Keratinocyte (primary cell): ENCODE results near the gene ADGRF3. TPM values are rescaled to one million over a fixed set of nuclear protein-coding genes. Genes with fewer than 3 reads are reported as not detected.

ENCODE experiments used
- DNase-seq: peaks from one replicate; pipeline ENCODE4 v3.0.0-alpha.2; 2011; ENCODE audit warnings: low read depth, missing footprints, low spot score
- FAIRE-seq: peaks from 2 replicates; lab custom pipeline; 2011; peaks lifted over from hg19 to GRCh38; lab: Jason Lieb, UNC
- H2AFZ ChIP-seq: 2 replicates; pipeline ENCODE4 v1.6.0; 2012; ENCODE audit warnings: low read length, control low read depth, inconsistent platforms; ENCODE audit not compliant: control insufficient read depth
- H3K27ac ChIP-seq: 2 replicates; pipeline ENCODE4 v1.5.1; 2011; ENCODE audit warnings: low read length; ENCODE audit not compliant: control insufficient read depth, insufficient read depth
- H3K27me3 ChIP-seq: 3 replicates; pipeline ENCODE4 v1.6.0; 2011; ENCODE audit warnings: low read length; ENCODE audit not compliant: control insufficient read depth, insufficient read depth; ENCODE audit errors: extremely low read depth
- H3K36me3 ChIP-seq, 2 experiments: 2 replicates in 1 of 2; 3 replicates in 1 of 2; pipeline ENCODE4 v1.5.1; 2011; ENCODE audit warnings: low read length in 2 of 2, mild to moderate bottlenecking in 1 of 2; ENCODE audit not compliant: control insufficient read depth in 2 of 2, insufficient read depth in 2 of 2; ENCODE audit errors: extremely low read depth in 1 of 2
- H3K4me1 ChIP-seq: 3 replicates; pipeline ENCODE4 v1.5.1; 2011; ENCODE audit warnings: low read length; ENCODE audit not compliant: control insufficient read depth, insufficient read depth; ENCODE audit errors: extremely low read depth
- H3K4me2 ChIP-seq: 3 replicates; pipeline ENCODE4 v1.6.0; 2011; ENCODE audit warnings: low read depth, low read length; ENCODE audit not compliant: control insufficient read depth, insufficient read depth; ENCODE audit errors: extremely low read depth
- H3K4me3 ChIP-seq, 3 experiments: fragments of 200-600 bp in 1 of 3; sonication (generic) in 1 of 3; 2 replicates in 2 of 3; 3 replicates in 1 of 3; pipeline ENCODE4 v1.5.1; 2011 to 2016; ENCODE audit warnings: low read length in 3 of 3, mild to moderate bottlenecking in 3 of 3, control low read depth in 2 of 3, inconsistent platforms in 1 of 3, low read depth in 1 of 3, mixed read lengths in 1 of 3, mixed run types in 1 of 3, moderate library complexity in 1 of 3; ENCODE audit not compliant: control insufficient read depth in 2 of 3, insufficient read depth in 2 of 3; ENCODE audit errors: extremely low read depth in 1 of 3
- H3K79me2 ChIP-seq: 2 replicates; pipeline ENCODE4 v1.6.0; 2012; ENCODE audit warnings: low read length; ENCODE audit not compliant: control insufficient read depth, insufficient read depth
- H3K9ac ChIP-seq: 3 replicates; pipeline ENCODE4 v1.6.0; 2011; ENCODE audit warnings: low read length; ENCODE audit not compliant: control insufficient read depth, insufficient read depth; ENCODE audit errors: extremely low read depth
- H3K9me1 ChIP-seq: 3 replicates; pipeline ENCODE4 v1.6.0; 2011; ENCODE audit warnings: low read length; ENCODE audit not compliant: control insufficient read depth, insufficient read depth; ENCODE audit errors: extremely low read depth
- H3K9me3 ChIP-seq: 2 replicates; pipeline ENCODE4 v1.5.1; 2012; ENCODE audit warnings: low read depth, low read length; ENCODE audit not compliant: control insufficient read depth
- H4K20me1 ChIP-seq: 3 replicates; pipeline ENCODE4 v1.6.0; 2011; ENCODE audit warnings: low read length; ENCODE audit not compliant: control insufficient read depth, insufficient read depth; ENCODE audit errors: extremely low read depth
- CTCF ChIP-seq, 3 experiments: IDR thresholded peaks in 1 of 3; conservative IDR thresholded peaks in 1 of 3; optimal IDR thresholded peaks in 1 of 3; 2 replicates in 2 of 3; 3 replicates in 1 of 3; pipeline versions ENCODE3 to v1.5.1; 2011; ENCODE audit warnings: low read length in 3 of 3, mild to moderate bottlenecking in 3 of 3, moderate library complexity in 2 of 3, control low read depth in 1 of 3, inconsistent platforms in 1 of 3; ENCODE audit not compliant: insufficient read depth in 2 of 3; ENCODE audit errors: extremely low read depth in 1 of 3
- EZH2 ChIP-seq: IDR thresholded peaks from one replicate; pipeline ENCODE4 v1.6.1; 2012; ENCODE audit warnings: inconsistent platforms, mild to moderate bottlenecking, low read length, moderate library complexity
- dilution Hi-C: fragments of 300-500 bp; cut with MboI; formaldehyde crosslinking; loops from one replicate; pipeline ENCODE4 v1.7.0; 2020; ENCODE audit warnings: low sequenced_read_pairs; ENCODE audit not compliant: extremely low pct_ligation_motif_present
- polyA plus RNA-seq, 5 experiments: library from polyadenylated mRNA; depleted of rRNA in 3 of 5; stranded (reverse) in 3 of 5; stranded (forward) in 1 of 5; unstranded in 1 of 5; fragments of >200 nt; gene quantifications; 1 replicate in 1 of 5; 2 replicates in 3 of 5; 3 replicates in 1 of 5; pipeline versions ENCODE4 v1.2.1 to v1.2.3, GENCODE V29; 2011 to 2012; ENCODE audit warnings: missing spikeins in 2 of 5, low read depth in 1 of 5, low replicate concordance in 1 of 5

ADGRF3 gene
- polyA plus RNA-seq, 1 donor (not counting 4 experiments of a cell fraction or from before 2014, with no cell fraction given), result 0.17 TPM

GRCh38 chr2:26337298-26337697, 9.3 kb downstream of the ADGRF3 start:
- FAIRE-seq (no peak), DNase-seq (no peak)
- no peak overlapping the region for H3K27ac ChIP-seq
- no peaks in the 10 kb centered on the region for H3K79me2 ChIP-seq
- no peaks in the 10 kb centered on the region for H4K20me1 ChIP-seq
- H3K9ac ChIP-seq, result no peak overlapping the region
- TF ChIP-seq CTCF (optimal IDR thresholded peaks at IDR 0.05 in 1 of 3, IDR thresholded peaks at IDR 0.05 in 1 of 3, conservative IDR thresholded peaks at IDR 0.05 in 1 of 3; ENCODE audit: extremely low read depth in 1 of 3, insufficient read depth in 2 of 3, low read length in 3 of 3) (no peak), EZH2 (no peak)
- no peak overlapping the region for H3K4me3 ChIP-seq
- H3K9me1 ChIP-seq, result no peaks in the 10 kb centered on the region
- no peaks in the 10 kb centered on the region for H3K4me1 ChIP-seq
- H3K9me3 ChIP-seq, result no peaks in the 10 kb centered on the region
- H3K27me3 ChIP-seq, result no peaks in the 10 kb centered on the region
- H3K4me2 ChIP-seq, result no peak overlapping the region
- no peak overlapping the region for H2AFZ ChIP-seq
- dilution Hi-C loops, result no loop called here
- no peaks in the 10 kb centered on the region for H3K36me3 ChIP-seq

- Histone ChIP-seq H4K20me1 (no peaks in the 10 kb centered on the region), H3K4me2 (no peak overlapping the region), H3K9me1 (no peaks in the 10 kb centered on the region), H3K27me3 (no peaks in the 10 kb centered on the region), H3K9me3 (no peaks in the 10 kb centered on the region), H3K79me2 (no peaks in the 10 kb centered on the region), H3K4me1 (no peaks in the 10 kb centered on the region), H3K36me3 (no peaks in the 10 kb centered on the region), H3K4me3 (no peak overlapping the region), H3K9ac (no peak overlapping the region), H3K27ac (no peak overlapping the region), H2AFZ (no peak overlapping the region)
- dilution Hi-C loops, result no loop called here
- TF ChIP-seq CTCF (optimal IDR thresholded peaks at IDR 0.05 in 1 of 3, IDR thresholded peaks at IDR 0.05 in 1 of 3, conservative IDR thresholded peaks at IDR 0.05 in 1 of 3; ENCODE audit: extremely low read depth in 1 of 3, insufficient read depth in 2 of 3, low read length in 3 of 3), result no peak
- TF ChIP-seq EZH2, result no peak
- DNase-seq (no peak), FAIRE-seq (no peak)
These were observed 9.9 kb downstream of the ADGRF3 start for GRCh38 chr2:26336719-26337118.
